Activated CD4-positive, alpha-beta T cell treated with anti-CD3 and anti-CD28 coated beads, Interleukin-2, amount 50 U/mL, for 4 hours (primary cell): ENCODE results near the gene DCC.
"Not testable (repeated sequence)": the region's sequence is repeated elsewhere in the genome, so short reads cannot be mapped to it uniquely, and the experiment has no call there.

ENCODE experiments used
- DNase-seq, 2 experiments: peaks; one replicate each; pipeline ENCODE4 v3.0.0-alpha.2; 2020

Gene DCC

DNA sequence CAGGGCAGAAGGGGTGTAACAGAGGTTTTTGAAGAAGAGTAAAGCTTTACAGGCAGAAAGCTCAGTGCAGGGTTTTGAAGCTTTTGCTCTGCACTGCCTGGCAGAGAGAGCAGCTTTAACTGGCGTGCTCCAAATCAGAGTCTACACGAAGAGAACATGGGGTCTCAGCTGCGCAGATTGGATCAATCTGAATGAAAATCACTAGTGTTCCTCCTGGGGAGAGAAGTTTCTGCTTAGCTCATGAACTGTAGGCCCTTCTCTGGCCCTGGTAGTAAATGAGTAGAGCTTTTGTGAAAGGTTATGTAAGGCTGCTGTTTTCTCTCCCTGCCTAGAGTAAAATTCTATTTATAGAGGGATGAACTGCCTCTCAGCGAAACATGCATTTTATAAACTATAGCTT is 13.6 kb downstream of the DCC start:
- no peak for DNase-seq

GRCh38 chr18:52363861-52364260 is 23.9 kb downstream of the DCC start:
- no peak for DNase-seq

- DNase-seq = not testable (repeated sequence)
Measured at GRCh38 chr18:52366851-52367250, 26.9 kb downstream of the DCC start.

DNA sequence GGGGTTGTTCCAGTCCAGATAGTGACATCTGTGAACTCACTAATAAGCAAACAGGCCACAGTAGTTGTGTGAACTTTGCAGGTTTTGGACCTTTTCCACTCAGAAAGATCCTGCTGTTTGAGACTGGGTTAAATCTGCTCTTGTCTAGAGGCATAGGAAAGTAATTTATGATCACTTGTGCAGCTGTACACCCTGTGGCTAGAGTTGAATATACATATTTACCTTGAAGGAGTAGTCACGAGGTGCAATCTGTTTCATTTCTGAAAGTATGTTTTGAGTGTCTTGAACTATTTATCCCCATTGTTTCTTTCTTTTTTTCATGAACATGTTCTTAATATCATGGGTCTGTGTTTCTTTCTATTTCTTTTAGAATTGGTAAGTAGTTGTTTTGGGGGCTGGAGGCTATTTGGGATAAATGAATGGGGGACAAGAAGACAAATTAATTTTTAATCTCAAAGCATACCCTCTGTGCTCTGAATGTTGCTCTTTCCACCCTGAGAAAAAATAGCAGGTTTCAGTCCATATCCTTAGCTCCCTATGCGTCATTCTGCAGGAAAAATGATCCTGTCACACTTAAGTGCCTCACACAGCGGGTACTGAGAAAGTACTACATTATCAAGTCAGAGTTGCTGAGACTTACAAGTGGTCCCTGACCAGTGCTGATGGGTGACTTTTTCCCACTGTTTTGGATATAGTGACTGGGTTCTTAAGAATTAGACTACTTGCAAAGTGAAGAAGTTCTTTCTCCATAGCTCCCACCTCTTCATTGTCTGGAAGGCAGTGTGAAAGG is 28.2 kb downstream of the DCC start:
- no peak for DNase-seq

- no peak for DNase-seq
Measured at GRCh38 chr18:52370841-52371240, 30.8 kb downstream of the DCC start.

GRCh38 chr18:52376104-52376503 is 36.1 kb downstream of the DCC start:
- DNase-seq = no peak

- DNase-seq = no peak
Measured at GRCh38 chr18:52377094-52377493, 37.1 kb downstream of the DCC start.

GRCh38 chr18:52386306-52386705 is 46.3 kb downstream of the DCC start:
- no peak for DNase-seq

DNA sequence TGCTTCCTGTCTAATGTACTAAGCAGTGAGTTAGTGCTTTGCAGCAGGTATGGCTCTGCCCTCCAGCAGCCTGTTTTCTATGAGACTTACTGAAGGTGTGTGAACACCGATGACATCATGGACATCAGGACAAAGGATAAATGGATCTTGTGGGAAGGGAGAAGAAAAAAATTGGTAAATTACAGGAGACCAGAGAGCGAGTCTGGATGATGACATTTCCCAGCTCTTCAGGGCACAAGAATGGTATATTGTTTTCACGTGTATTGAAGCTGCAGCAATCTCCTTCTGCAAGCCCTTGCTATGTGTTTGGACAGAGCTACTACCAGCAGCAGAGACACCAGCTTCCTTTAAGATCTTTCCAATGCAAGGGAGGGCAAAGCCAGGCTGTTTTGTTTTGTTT is 47.2 kb downstream of the DCC start:
- DNase-seq = no peak

- DNase-seq = no peak
Measured at GRCh38 chr18:52391810-52392559, 52.0 kb downstream of the DCC start.

- no peak for DNase-seq
Measured at GRCh38 chr18:52394602-52395001, 54.6 kb downstream of the DCC start.

- DNase-seq = no peak
Measured at GRCh38 chr18:52395146-52395852, 55.3 kb downstream of the DCC start.

GRCh38 chr18:52401236-52401635 is 61.2 kb downstream of the DCC start:
- no peak for DNase-seq

DNA sequence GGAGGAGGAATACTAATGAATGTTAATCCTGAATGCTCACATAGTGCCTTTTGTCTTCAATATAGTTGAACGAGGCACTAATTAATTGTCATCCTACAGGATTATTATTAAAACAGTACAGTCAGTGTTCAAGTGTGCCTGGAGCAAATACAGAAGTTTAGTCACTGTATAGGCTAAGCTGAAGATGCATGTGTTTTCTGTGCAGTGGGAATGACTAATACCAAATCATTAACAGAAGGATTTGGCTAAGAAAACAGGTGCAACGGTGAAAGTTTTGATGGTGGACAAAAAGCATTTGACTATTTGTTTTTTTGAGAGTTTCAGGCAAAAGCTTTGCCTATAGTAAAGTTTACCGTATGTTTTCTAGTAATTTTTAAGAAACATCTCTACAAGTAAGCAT is 62.8 kb downstream of the DCC start:
- no peak for DNase-seq

- no peak for DNase-seq
Measured at GRCh38 chr18:52403291-52404021, 63.5 kb downstream of the DCC start.

DNA sequence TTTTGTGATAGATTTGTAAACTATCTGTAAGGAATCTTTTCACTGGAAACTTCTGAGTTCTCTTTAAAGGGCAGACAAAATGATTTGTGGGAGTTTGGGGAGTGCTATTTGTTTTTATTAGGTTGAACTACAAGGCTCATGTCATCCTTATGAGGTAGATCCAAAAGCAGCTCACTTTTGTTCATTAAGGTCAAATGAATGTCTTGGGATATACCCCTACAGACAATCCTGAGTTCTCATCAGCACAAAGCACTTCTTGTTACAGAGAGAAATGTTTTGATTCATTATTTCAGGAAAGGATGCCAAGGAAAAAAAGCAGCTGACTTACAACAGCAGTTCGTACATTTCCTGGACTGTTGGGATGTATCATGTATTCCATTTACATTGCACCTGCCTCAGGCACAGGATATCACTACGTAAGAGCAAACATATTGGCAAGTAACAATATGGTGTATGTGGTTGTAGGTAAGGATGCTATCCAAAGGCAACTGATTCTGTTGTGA is 68.9 kb downstream of the DCC start:
- DNase-seq = no peak

DNA sequence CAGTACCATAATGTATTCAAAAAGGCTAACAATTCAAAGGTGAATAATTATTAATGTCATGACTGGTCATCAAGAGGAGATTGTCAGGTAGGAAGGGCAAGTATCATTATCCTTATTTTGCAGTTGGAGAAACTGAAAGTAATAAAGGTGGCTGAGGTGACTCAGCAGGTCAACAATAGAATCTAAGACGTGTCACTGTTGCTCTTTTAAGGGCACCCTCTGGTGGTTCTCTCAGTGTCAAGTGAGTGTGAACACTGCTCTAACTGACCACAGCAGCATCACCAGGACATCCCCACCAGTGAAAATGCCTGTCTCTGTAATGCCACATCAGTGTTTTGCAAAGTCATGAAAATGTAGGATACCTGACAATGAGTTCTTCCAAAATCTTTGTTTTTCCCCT is 69.7 kb downstream of the DCC start:
- DNase-seq = no peak

- no peak for DNase-seq
Measured at GRCh38 chr18:52415131-52415530, 75.1 kb downstream of the DCC start.

DNA sequence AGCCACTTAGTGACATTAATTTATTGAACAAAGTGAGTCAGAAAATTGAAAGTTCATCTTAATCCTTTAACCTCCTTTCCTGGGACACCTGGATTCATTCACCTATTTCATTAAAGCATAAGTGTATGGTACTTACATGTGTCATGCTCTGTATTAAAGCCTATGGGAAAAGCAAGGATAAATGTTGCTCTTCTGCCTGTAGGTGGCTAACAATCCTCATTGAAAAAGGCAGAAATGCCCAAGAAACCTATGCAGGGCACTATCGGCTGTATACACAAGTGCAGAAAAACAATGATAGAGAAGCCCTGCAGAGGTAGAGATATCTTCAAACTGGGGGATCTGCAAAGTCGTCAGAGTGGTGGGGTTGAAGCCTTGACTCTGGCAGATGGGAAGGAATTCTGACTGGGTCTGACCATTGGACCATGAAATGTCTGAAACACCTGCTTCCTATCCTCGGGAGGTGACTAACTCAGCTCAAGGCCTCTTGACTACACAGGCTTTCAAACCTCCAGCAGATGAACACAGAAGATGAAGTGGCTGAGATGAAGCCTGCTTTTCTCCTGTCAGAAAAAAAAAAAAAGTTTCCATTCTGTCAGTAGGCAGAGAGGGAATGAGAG is 83.1 kb downstream of the DCC start:
- no peak for DNase-seq

DNA sequence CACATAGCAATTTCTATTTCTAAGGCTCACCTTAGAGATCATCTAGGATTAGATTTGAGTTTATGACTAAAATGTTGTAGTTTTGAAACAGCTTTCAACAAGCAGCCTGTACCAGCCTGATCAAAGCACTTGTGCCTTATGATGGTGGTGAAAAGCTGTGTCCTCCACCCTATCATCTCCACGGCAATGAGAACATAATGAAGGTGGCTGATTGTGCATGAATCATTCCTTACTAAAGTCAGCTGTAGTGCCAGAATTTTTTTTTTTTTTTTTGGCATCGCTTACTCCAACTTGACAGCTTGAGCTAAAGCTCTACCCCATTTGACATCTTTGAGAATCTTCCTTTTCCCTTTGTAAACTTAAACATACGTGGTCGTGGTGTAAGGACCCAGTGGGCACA is 86.0 kb downstream of the DCC start:
- DNase-seq = no peak

- no peak for DNase-seq
Measured at GRCh38 chr18:52426462-52426861, 86.5 kb downstream of the DCC start.

DNA sequence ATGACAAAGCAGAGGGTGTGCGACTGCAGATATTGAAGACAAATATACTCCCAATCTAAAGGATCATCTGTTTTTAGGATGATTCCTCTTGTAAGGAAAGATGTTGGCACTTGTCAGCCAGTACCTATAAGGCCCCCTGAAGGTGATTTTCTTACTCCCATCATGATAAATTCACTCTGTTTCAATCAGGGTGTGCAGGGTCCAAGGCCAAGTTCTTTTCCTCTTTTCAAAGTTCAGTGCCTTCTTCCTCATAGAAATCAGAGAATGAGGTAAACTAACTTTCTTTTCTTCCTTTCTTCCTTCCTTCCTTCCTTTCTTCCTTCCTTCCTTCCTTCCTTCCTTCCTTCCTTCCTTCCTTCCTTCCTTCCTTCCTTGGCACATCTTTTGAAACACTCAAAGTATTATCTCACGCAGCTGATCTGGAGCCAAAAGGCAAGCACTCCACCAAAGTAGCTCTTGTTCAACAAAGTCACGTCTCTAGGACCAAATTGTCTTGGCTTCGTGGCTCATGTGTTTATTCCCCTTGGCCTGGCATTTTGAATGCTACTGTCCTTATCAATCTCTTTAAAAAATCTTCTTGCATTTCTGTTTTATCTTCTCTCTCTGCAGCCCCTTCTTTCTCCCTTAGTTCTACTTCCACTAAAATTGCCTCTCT is 87.7 kb downstream of the DCC start:
- DNase-seq = no peak
